Neural progenitor cell (in vitro differentiated cells): ENCODE results near the gene RNF4. TPM values are rescaled to one million over a fixed set of nuclear protein-coding genes. Genes with fewer than 3 reads are reported as not detected.
"Not testable (repeated sequence)": the region's sequence is repeated elsewhere in the genome, so short reads cannot be mapped to it uniquely, and the experiment has no call there.

Experiments used
- DNase-seq: peaks from one replicate; pipeline ENCODE4 v3.0.0-alpha.2; 2016; ENCODE audit warnings: low spot score
- H2AFZ ChIP-seq: fragments of 200-600 bp; sonication (generic); replicated peaks from 2 replicates; pipeline ENCODE4 v1.6.1; 2016; ENCODE audit warnings: antibody characterized with exemption
- H3F3A ChIP-seq: fragments of 200-600 bp; sonication (generic); 2 replicates; pipeline ENCODE4 v1.6.1; 2016; ENCODE audit warnings: antibody characterized with exemption, low read depth
- H3K27ac ChIP-seq: fragments of 200-600 bp; sonication (generic); 2 replicates; pipeline ENCODE4 v1.5.1; 2016; ENCODE audit warnings: mild to moderate bottlenecking
- H3K27me3 ChIP-seq: fragments of 200-600 bp; sonication (generic); 2 replicates; pipeline ENCODE4 v1.6.1; 2016; ENCODE audit warnings: mild to moderate bottlenecking, moderate library complexity
- H3K36me3 ChIP-seq: fragments of 200-600 bp; sonication (generic); 2 replicates; pipeline ENCODE4 v1.5.1; 2016
- H3K4me1 ChIP-seq: fragments of 200-600 bp; sonication (generic); 2 replicates; pipeline ENCODE4 v1.6.1; 2016; ENCODE audit warnings: mixed run types
- H3K4me2 ChIP-seq: fragments of 200-600 bp; sonication (generic); 2 replicates; pipeline ENCODE4 v1.6.1; 2016
- H3K4me3 ChIP-seq: fragments of 200-600 bp; sonication (generic); 2 replicates; pipeline ENCODE4 v1.5.1; 2016
- H3K79me2 ChIP-seq: fragments of 200-600 bp; sonication (generic); 2 replicates; pipeline ENCODE4 v1.6.1; 2016; ENCODE audit warnings: low read depth
- H3K9ac ChIP-seq: fragments of 200-600 bp; sonication (generic); 2 replicates; pipeline ENCODE4 v1.6.1; 2016
- H3K9me3 ChIP-seq: fragments of 200-600 bp; sonication (generic); 2 replicates; pipeline ENCODE4 v1.5.1; 2016; ENCODE audit warnings: low read depth
- H4K20me1 ChIP-seq: fragments of 200-600 bp; sonication (generic); 2 replicates; pipeline ENCODE4 v1.6.1; 2016; ENCODE audit warnings: low read depth
- H3K27ac Mint-ChIP-seq: 3 replicates; pipeline ENCODE4 v1.8.0; 2021; ENCODE audit warnings: mixed read lengths
- H3K27me3 Mint-ChIP-seq: 2 replicates; pipeline ENCODE4 v1.8.0; 2022; ENCODE audit warnings: low read depth, mild to moderate bottlenecking, inconsistent platforms, moderate library complexity, mixed read lengths; ENCODE audit not compliant: insufficient read depth
- H3K36me3 Mint-ChIP-seq: 3 replicates; pipeline ENCODE4 v1.8.0; 2021; ENCODE audit warnings: mixed read lengths
- H3K4me1 Mint-ChIP-seq: 3 replicates; pipeline ENCODE4 v1.8.0; 2021; ENCODE audit warnings: mixed read lengths
- H3K4me3 Mint-ChIP-seq: 3 replicates; pipeline ENCODE4 v1.8.0; 2021; ENCODE audit warnings: mild to moderate bottlenecking, moderate library complexity, mixed read lengths
- H3K9me3 Mint-ChIP-seq: 3 replicates; pipeline ENCODE4 v1.8.0; 2020; ENCODE audit warnings: mixed read lengths
- EZH2 ChIP-seq: fragments of 200-600 bp; sonication (generic); IDR thresholded peaks from 2 replicates; pipeline ENCODE4 v1.6.1; 2017; ENCODE audit warnings: antibody characterized with exemption, mild to moderate bottlenecking, moderate library complexity
- EZH2phosphoT487 ChIP-seq: fragments of 200-600 bp; sonication (generic); IDR thresholded peaks from 2 replicates; pipeline ENCODE4 v1.6.1; 2017; ENCODE audit warnings: antibody characterized with exemption
- total RNA-seq: library from RNA; depleted of rRNA; stranded (reverse); fragments of >200 nt; gene quantifications from 2 replicates; pipeline ENCODE4 v1.2.3, GENCODE V29; 2015; ENCODE audit warnings: low replicate concordance
- TF ChIP-seq, protein P1 (sequence below): fragments of 200-600 bp; sonication (generic); IDR thresholded peaks from 2 replicates; pipeline ENCODE4 v1.5.1; 2017; ENCODE audit warnings: antibody characterized with exemption, mild to moderate bottlenecking

Gene RNF4
- total RNA-seq, 1 donor from 2014 or later, result 73.8 TPM

DNA sequence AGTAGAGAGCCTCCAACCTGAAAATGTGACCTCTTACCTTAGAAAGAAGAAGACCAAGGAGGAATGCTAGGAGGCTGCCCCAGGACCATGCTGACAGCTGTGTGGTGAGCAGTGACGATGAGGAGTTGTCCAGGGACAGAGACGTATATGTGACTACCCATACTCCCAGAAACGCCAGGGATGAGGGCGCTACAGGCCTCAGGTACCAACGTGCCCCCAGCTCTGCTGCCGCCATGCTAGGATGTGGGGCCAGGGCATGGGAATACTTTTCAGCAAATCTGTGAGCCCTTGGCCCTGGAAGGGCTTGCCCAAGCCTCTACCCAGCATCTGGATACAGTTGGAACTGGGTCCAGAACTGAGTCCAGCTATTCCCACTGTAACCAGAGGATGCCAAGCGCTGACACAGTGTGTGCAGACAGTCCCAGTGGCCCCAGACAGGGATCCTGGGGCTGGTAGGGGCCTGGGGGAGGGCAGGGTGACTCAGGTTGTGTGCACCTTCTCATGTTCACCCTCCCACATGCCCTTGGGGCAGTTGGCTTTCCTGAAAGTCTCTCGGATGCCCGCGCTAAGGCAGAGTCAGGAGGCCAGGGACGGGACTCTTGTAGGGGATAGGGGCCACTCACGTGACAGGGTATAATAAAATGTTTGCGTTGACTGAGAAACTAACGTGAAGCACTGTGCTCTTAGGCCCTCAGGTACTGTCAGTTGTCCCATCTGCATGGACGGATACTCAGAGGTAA lies 43.7 kb downstream of the RNF4 start:
- Mint-ChIP-seq H3K27ac (no peak overlapping the region), H3K36me3 (peaks cover 45% of the 10 kb centered on the region), H3K4me1 (no peaks in the 10 kb centered on the region), H3K4me3 (no peak overlapping the region), H3K9me3 (no peaks in the 10 kb centered on the region), H3K27me3 (peaks cover 7% of the 10 kb centered on the region)
- H3K4me2 ChIP-seq, result no peak overlapping the region
- peaks cover 19% of the 10 kb centered on the region for H3K79me2 ChIP-seq
- no peak for DNase-seq
- TF ChIP-seq EZH2phosphoT487 (no peak), EZH2 (no peak)
- TF ChIP-seq, protein P1, sequence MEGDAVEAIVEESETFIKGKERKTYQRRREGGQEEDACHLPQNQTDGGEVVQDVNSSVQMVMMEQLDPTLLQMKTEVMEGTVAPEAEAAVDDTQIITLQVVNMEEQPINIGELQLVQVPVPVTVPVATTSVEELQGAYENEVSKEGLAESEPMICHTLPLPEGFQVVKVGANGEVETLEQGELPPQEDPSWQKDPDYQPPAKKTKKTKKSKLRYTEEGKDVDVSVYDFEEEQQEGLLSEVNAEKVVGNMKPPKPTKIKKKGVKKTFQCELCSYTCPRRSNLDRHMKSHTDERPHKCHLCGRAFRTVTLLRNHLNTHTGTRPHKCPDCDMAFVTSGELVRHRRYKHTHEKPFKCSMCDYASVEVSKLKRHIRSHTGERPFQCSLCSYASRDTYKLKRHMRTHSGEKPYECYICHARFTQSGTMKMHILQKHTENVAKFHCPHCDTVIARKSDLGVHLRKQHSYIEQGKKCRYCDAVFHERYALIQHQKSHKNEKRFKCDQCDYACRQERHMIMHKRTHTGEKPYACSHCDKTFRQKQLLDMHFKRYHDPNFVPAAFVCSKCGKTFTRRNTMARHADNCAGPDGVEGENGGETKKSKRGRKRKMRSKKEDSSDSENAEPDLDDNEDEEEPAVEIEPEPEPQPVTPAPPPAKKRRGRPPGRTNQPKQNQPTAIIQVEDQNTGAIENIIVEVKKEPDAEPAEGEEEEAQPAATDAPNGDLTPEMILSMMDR, result no peak
- H3K9ac ChIP-seq, result no peak overlapping the region
- no peak overlapping the region for H3K27ac ChIP-seq
- no peaks in the 10 kb centered on the region for H3K4me1 ChIP-seq
- H3K36me3 ChIP-seq, result no peaks in the 10 kb centered on the region
- no peak overlapping the region for H2AFZ ChIP-seq
- H3F3A ChIP-seq, result no peaks in the 10 kb centered on the region
- no peak overlapping the region for H3K4me3 ChIP-seq
- no peaks in the 10 kb centered on the region for H3K27me3 ChIP-seq
- H4K20me1 ChIP-seq, result peaks cover 5% of the 10 kb centered on the region
- no peaks in the 10 kb centered on the region for H3K9me3 ChIP-seq

DNA sequence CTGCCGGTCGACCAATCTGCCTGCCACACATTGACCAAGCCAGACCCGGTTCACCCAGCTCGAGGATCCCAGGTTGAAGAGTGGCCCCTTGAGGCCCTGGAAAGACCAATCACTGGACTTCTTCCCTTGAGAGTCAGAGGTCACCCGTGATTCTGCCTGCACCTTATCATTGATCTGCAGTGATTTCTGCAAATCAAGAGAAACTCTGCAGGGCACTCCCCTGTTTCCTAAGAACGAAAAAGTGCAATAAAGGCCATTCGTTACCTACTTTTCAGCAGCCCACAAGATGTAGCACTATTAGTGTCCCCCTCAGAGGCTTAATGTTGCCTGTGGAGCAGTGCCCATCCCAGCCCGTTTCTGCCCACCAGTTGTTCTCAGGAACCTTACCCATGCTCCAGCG lies 45.3 kb downstream of the RNF4 start:
- H3K4me2 ChIP-seq, H3K4me3 Mint-ChIP-seq, H3K79me2 ChIP-seq, H3K27ac Mint-ChIP-seq, DNase-seq, H3K36me3 ChIP-seq, H4K20me1 ChIP-seq, H3K9ac ChIP-seq, H3K4me1 Mint-ChIP-seq, H3K27me3 Mint-ChIP-seq, H3F3A ChIP-seq, H3K27me3 ChIP-seq, H3K27ac ChIP-seq, H2AFZ ChIP-seq, H3K9me3 ChIP-seq, H3K9me3 Mint-ChIP-seq, H3K4me3 ChIP-seq, H3K4me1 ChIP-seq: not testable (repeated sequence)
- H3K36me3 Mint-ChIP-seq, result peaks cover 40% of the 10 kb centered on the region

DNA sequence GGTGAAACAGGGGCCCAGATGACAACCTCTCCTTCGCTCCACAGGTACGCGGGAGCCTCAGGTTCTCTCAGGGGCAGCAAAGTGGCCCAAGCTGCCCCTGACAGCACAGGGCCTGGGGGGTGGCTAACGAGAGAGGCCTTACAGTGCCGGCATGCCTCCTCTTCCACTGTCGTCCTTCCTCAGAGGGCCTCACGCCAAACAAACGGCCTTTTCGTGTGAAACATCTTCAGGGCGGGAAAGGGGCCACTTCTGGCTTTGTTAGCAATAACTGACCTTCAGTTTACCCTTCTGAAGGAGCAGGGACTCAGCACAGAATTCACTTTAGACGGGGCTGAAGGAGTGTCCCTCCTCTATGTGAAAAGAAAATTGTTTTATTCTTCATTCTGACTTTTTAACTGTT lies 46.0 kb downstream of the RNF4 start:
- H3K4me1 Mint-ChIP-seq, H4K20me1 ChIP-seq, DNase-seq, H3K27ac Mint-ChIP-seq, H3K36me3 ChIP-seq, H3K27me3 Mint-ChIP-seq, H3K4me3 Mint-ChIP-seq, H3F3A ChIP-seq, H3K27ac ChIP-seq, H3K4me1 ChIP-seq, H3K79me2 ChIP-seq, H3K9ac ChIP-seq, H3K9me3 ChIP-seq, H3K4me2 ChIP-seq, H3K4me3 ChIP-seq, H3K27me3 ChIP-seq, H3K9me3 Mint-ChIP-seq, H2AFZ ChIP-seq: not testable (repeated sequence)
- H3K36me3 Mint-ChIP-seq, result peaks cover 39% of the 10 kb centered on the region

DNA sequence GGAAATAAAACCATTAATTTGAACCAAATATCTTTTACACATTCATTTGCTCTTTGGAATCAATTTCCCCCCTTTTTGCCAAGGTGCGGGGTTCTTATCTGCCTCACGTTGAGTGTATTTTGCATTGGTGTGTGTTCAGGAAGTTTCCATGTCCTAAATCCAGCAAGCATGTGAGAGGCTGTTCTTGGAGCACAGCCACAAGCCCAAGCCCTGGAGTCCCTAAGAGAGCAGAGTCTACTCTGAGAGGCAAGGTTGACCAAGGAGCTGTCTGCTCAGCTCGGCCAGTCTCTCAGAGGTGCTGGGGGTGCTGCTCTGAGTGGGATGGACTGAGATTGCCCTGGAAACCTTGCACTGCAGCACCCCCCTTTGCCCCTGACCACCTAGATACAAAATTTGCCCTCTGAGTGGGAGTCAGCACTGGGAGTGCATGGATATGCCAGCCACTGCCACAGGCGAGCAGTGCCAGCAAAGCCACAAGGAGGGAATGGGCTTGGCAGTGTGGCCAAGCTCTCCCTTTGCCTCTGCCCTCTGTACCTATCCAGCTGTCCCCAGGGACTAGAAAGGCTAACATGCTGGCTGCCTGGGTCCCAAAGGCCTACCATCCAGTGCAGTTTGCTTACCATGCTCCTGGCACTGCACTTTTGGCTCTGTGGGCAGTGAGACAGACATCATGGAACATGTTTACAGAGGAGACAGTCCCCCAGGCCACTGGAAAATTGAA lies 47.1 kb downstream of the RNF4 start:
- no peaks in the 10 kb centered on the region for H3K9me3 ChIP-seq
- peaks cover 37% of the 10 kb centered on the region for H3K36me3 Mint-ChIP-seq
- no peak overlapping the region for H3K27ac Mint-ChIP-seq
- H3K4me1 Mint-ChIP-seq, result no peaks in the 10 kb centered on the region
- H2AFZ ChIP-seq, result no peak overlapping the region
- no peak overlapping the region for H3K4me3 Mint-ChIP-seq
- H3K9me3 Mint-ChIP-seq, result no peaks in the 10 kb centered on the region
- no peaks in the 10 kb centered on the region for H3K36me3 ChIP-seq
- no peaks in the 10 kb centered on the region for H3K27me3 ChIP-seq
- no peaks in the 10 kb centered on the region for H3K79me2 ChIP-seq
- H3K9ac ChIP-seq, result no peak overlapping the region
- H3K4me1 ChIP-seq, result no peaks in the 10 kb centered on the region
- no peak overlapping the region for H3K27ac ChIP-seq
- no peak overlapping the region for H3K4me3 ChIP-seq
- no peaks in the 10 kb centered on the region for H3F3A ChIP-seq
- no peaks in the 10 kb centered on the region for H4K20me1 ChIP-seq
- no peak overlapping the region for H3K4me2 ChIP-seq
- DNase-seq, result no peak
- peaks cover 11% of the 10 kb centered on the region for H3K27me3 Mint-ChIP-seq
- TF ChIP-seq EZH2 (no peak), EZH2phosphoT487 (no peak)
- TF ChIP-seq, protein P1, result no peak
